Adrenal gland (tissue), 5 donors: ENCODE data around the gene HSPA13.

Experiments used
- CTCF ChIP-seq, 6 experiments: fragments of 450-650 bp in 4 of 6; fragments of 200-600 bp in 2 of 6; sonication (generic) in 1 of 6; IDR thresholded peaks; 1 replicate in 5 of 6; 2 replicates in 1 of 6; pipeline versions ENCODE4 v1.5.1 to v1.8.0; 2016 to 2021; ENCODE audit warnings: antibody characterized with exemption in 6 of 6, mild to moderate bottlenecking in 2 of 6, moderate library complexity in 1 of 6
- POLR2A ChIP-seq, 2 donors: fragments of 450-650 bp; IDR thresholded peaks; one replicate each; pipeline ENCODE4 v1.6.1; 2017; ENCODE audit warnings: antibody characterized with exemption in 2 of 2, mild to moderate bottlenecking in 2 of 2, moderate library complexity in 1 of 2
- donor health status: DM: no; HTN: no; CAD: no.

- TF ChIP-seq CTCF (IDR thresholded peaks at IDR 0.05): no peak
- TF ChIP-seq POLR2A (IDR thresholded peaks at IDR 0.05): no peak
Observed at GRCh38 chr21:14405225-14405624, 22.3 kb upstream of the HSPA13 start.
